Cardiac fibroblast (primary cell): ENCODE data around the gene HS3ST4.
"Not testable (repeated sequence)": the region's sequence is repeated elsewhere in the genome, so short reads cannot be mapped to it uniquely, and the experiment has no call there.

Experiments used
- DNase-seq, 2 donors: peaks; one replicate each; pipeline versions ENCODE4 v3.0.0 to v3.0.0-alpha.2; 2010; ENCODE audit warnings: low read depth in 2 of 2
- H3K4me3 ChIP-seq, 2 donors: replicated peaks in 1 of 2; 1 replicate in 1 of 2; 2 replicates in 1 of 2; pipeline ENCODE4 v1.5.1; 2011; ENCODE audit warnings: low read depth in 2 of 2, low read length in 2 of 2, mild to moderate bottlenecking in 2 of 2, moderate library complexity in 1 of 2
- CTCF ChIP-seq: IDR thresholded peaks from one replicate; pipeline ENCODE4 v1.5.1; 2011; ENCODE audit warnings: low read depth, mild to moderate bottlenecking, low read length, inconsistent platforms

The HS3ST4 gene

GRCh38 chr16:26091511-26091910 is 399.8 kb downstream of the HS3ST4 start:
- DNase-seq: no peak
- no peak overlapping the region for H3K4me3 ChIP-seq
- TF ChIP-seq CTCF: no peak

- H3K4me3 ChIP-seq: not testable (repeated sequence)
These were observed 406.4 kb downstream of the HS3ST4 start for GRCh38 chr16:26098206-26098605.

GRCh38 chr16:26102369-26102768 is 410.6 kb downstream of the HS3ST4 start:
- no peak for TF ChIP-seq CTCF
- H3K4me3 ChIP-seq: no peak overlapping the region
- no peak for DNase-seq

More at GRCh38 chr16:26098206-26098605, 406.4 kb downstream of the HS3ST4 start:
- not testable (repeated sequence) for DNase-seq

GRCh38 chr16:26108836-26109505 is 417.2 kb downstream of the HS3ST4 start:
- H3K4me3 ChIP-seq: no peak overlapping the region
- no peak for DNase-seq
- no peak for TF ChIP-seq CTCF

- no peak for DNase-seq
- no peak for TF ChIP-seq CTCF
These were observed 420.1 kb downstream of the HS3ST4 start for GRCh38 chr16:26111900-26112299.

GRCh38 chr16:26118575-26118974 is 426.8 kb downstream of the HS3ST4 start:
- TF ChIP-seq CTCF: no peak
- H3K4me3 ChIP-seq: no peak overlapping the region
- DNase-seq: no peak

More at GRCh38 chr16:26111900-26112299, 420.1 kb downstream of the HS3ST4 start:
- no peak overlapping the region for H3K4me3 ChIP-seq

- TF ChIP-seq CTCF: no peak
- H3K4me3 ChIP-seq: no peak overlapping the region
- no peak for DNase-seq
These were observed 429.0 kb downstream of the HS3ST4 start for GRCh38 chr16:26120729-26121128.
